Fibroblast of skin of back (primary cell): ENCODE measurements around the gene PITPNB.
A peak's percentile ranks its signal among the peaks of the same experiment; 100 is the strongest.

Source experiments
- DNase-seq: peaks from one replicate; pipeline ENCODE4 v3.0.0-alpha.2; 2013

Gene PITPNB

DNA sequence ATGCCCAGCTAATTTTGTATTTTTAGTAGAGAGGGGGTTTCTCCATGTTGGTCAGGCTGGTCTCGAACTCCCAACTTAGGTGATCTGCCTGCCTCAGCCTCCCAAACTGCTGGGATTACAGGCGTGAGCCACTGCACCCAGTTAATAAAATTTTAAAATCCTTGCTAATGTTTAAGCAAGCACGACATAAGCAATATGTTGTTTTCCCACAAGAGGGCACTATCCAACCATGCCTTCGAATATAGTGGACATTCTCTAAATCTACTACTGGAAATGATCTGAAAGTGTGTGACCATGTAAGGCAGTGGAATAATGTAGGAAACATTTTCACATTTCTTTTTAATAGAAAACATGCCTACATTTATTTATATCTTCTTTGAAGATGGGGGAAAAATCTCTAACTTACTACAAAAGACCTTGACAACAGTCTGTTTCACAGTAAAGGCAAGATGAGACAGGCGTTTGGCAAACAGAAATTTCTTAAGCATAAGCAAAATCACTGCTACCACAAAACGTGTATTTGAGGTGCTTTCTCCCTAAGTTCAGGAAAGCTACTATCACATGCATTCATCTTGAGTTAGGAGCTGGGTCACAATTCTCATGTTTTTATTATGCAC is 38.2 kb downstream of the PITPNB start:
- DNase-seq, result peak; percentile 79

DNA sequence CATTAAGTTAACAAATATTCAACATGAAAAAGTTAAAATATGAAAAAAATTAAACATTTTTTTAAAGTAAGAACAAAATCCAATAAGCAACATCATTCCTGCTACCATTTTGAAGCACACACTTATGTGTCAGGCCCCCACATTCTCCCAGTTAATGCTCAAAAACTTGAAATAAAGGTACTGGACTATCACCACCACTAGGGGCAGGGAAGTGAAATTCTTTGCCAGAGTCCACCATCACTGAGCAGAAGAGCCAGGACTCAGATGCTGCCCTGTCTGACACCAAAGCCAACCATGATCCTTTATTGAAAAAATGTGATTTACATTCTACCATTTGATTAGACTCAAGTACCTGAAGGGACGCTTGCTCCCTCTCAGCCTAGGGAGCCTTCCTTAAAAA is 39.1 kb downstream of the PITPNB start:
- DNase-seq, result peak; percentile 64

DNA sequence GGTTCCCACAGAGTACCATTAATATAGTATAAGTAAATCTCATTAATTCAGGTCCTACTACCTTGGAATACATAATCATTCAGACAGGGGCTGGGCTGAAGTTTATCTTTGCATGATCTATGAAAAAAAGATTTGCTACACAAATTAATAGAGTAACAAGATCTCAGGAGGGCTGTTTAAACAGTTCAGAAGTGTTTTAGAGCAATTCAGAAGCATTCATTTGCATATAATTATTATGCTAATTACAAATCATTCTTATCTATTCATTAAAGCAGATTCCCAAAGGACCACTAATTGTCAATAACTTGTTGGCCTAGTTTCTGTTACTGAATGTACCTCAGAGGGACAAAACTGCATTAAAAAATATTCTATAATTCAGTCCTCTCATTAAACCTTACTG is 40.5 kb downstream of the PITPNB start:
- DNase-seq, result no peak

DNA sequence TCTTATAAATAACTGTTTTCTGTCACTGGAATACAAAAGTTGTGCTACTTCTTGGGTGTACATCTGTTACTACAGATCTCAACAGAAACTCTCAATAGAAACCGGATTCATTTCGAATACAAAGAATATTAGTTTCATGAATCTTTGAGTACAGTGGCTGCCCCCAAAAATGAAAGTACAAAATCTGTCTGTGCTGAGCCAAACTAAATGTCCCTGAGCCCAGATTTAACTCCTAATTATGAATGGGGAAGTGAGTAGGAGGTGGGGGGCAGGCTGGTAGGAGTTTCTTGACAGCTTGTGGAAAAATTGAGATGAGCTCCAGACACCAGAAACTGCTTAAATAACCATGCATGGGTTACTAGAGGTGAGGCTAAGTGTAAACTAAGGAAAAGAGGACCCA is 41.6 kb downstream of the PITPNB start:
- no peak for DNase-seq

DNA sequence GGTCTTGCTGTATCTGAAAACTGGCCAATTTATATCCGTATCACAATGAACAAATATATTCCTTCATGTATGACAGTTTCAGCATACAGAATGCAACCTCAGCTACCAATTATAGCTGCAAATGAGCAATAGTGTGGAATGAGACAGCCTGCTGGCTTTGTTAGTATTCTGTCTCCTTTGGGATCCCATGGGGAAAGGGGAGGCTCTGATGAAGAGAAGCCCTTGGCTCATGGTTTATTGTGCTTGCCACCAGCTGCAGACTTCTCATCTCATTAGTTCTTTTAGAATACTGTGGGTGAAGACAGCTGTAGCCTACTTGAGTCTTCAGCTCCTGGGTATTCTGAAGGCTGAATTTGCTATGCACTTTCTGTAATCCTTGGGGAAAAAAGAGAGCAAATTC is 42.4 kb downstream of the PITPNB start:
- peak; percentile 92 for DNase-seq

DNA sequence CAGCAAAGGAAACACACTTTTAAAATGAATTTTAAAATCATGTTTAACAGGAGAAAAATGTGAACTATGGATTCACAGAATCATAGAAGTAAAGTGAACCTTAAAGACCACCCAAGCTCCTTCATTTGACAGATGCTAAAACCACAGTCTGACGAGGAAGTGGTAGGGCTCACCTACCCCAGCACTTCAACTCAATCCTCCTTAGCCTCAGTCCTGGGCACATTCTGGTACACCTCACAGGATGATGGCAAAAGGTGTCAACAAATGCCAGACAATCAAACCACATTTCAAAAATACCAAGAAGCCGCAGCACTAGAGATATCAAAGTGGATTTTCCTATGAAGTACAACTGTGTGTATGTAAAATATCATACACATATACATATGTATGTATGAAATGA is 43.1 kb downstream of the PITPNB start:
- no peak for DNase-seq

DNA sequence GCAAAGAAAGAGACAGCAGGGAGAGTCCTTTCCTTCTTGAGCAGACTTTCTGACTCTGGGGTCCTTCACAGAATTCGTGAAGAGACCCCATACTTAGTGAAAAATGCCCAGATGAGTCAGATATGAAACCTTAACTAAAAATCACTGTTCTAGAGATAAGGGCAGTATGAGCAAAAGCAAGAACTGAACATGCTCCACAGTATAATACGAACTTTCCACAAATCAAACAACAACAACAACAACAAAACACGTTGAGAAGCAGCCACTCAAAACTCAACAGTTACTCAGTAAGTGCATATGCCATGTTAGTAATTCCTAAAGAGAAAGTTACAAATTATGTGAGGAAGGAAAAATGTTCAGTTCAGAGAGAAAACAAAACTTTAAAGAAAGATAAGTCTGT is 44.3 kb downstream of the PITPNB start:
- no peak for DNase-seq

DNA sequence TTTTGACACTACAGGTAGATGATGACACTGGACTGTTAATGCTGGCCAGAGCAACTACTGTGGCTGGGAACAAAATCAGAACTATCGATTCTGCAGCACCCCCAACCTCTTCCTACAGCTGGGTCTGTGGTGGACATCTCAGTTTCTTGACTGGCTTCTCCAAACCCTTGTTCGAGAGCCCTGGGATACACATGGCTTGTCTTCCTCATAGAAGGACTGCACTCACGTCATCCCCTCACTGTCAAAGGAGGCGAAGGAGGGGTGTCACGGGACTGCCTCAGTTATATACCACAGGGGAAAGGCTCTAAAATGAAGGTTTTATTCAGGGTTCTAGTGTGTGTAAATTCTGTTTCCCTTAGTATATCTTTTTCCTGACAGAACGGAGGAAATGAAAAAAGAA is 44.9 kb downstream of the PITPNB start:
- DNase-seq, result no peak

DNA sequence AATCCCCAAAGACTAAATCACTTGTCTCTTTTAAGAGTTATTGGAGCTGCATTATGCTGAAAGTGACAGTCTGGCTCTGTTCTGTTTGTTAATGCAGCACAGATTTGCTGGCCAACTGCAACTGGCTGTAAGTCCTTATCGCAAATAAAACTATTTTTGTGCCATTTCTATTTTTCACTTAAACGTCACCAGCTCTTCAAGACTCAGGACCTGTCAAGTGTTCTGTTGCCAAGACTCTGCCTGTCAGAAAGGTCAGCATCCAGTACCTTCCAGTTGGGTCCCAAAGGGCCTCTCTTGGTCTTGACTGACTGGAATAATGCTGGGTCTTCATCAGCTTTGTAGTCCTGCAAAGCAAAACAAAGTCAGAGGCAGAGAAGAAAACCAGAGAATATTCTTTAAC is 45.6 kb downstream of the PITPNB start:
- no peak for DNase-seq

DNA sequence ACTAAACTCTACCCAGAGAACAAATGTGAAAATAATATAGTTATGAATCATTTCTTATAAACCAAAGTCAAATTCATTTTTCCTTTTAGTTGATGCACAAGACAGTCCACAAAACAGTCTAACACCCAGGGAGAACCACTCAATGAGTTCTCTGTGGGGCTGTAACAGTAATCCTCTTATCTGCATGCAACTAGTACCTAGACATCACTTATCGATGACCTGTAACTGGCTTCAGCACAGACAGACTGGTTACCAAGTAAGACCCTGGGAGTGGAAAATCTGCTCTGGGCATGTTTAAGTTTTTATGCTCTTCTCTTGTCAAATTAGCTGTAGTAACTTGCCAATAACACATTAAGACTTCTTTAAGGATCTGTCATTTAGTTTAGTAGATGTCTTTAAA is 46.6 kb downstream of the PITPNB start:
- DNase-seq, result no peak

DNA sequence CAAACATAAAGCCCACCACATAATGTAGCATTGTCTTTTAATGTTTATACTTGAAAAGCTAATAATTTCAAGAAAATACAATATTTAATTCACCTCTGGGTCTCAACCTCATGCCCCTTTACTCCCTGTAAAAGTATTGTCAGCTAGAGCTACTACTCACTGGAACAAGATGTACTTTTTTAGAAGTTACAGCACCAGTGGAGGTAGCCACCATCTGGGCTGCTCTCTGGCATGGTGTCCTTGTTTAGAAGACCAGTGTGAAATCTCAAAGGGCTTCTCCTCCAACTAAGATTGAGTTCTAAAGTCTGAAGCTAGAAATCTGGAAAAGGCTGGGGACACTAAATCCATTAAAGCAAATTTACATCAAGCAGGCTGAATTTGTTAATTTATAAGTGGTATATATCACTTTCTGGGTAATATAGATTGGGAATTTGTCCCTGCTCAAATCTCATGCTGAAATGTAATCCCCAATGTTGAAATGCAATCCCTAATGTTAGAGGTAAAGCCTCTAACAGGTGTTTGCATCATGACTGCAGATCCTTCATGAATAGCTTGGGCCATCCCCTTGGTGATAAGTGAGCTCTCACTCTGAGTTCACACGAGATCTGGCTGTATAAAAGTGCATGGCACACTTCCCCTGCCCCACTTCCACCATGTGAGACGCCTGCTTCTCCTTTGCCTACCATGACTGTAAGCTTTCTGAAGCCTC is 47.6 kb downstream of the PITPNB start:
- DNase-seq, result no peak

DNA sequence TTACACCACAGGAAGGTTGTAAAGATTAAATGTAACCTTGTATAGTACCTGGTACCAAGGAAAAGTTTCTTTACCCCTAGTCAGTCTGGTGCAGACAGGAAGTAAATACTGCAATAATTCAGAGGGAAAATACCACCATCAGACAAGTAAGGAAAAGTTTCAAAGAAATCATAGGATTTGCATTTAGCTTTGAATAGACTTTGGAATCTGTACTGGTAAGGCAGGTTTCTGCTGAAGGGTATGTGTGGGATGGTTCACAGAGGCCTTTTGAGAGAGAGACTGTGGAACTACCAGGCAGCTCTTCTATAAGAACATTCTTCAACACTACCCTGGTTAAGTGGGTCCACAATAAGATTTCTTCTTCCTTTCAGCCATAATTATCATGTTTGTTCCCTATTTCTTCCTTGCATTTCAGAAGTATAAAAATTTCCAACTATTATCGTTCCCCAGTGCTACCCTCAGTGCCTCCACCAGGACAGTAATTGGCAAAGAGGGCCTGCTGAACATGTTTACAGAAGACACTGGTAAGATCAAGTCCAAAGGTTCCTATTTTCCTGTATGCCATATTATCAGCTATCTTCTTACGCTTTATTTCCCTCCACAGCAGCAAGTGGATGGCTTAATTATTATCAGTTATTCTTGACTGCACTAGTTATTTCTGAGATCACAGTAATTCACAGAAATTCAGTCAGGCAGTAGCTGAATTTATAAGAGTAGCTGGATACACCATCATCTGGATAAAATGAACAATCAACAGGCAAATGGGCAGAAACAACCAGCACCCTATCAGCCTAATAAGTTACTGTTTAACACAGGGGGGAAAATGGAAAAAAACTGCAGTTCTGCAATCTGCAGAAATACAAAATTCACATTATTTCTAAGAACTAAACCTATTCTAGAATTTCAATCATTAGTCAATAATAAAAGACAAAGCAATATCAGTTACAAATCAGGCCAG is 48.5 kb downstream of the PITPNB start:
- DNase-seq, result no peak

DNA sequence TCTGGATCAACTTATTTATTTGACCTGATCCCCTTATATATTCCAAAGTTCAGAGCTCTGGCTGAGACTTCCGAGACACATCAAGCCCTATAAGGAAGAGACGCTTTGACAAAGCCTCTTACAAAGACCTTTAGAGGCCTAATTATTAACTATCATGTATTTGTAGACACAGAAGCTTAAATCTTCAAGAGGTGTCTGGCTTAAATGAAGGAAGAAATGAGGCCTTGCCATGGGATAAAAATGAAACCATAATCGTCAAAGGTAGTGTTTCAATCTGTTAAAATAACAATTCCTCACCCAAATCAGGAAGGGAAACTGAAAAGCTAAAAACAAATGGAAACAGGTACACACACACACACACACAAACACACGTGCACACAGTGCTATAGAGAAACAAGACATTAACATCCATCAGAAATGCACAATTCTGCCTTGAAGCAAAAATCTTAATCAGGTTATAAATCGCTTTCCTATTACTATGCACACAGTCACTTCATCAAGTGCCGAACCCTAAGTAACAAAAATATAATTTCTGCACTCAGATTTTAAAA is 50.2 kb downstream of the PITPNB start:
- DNase-seq, result no peak

DNA sequence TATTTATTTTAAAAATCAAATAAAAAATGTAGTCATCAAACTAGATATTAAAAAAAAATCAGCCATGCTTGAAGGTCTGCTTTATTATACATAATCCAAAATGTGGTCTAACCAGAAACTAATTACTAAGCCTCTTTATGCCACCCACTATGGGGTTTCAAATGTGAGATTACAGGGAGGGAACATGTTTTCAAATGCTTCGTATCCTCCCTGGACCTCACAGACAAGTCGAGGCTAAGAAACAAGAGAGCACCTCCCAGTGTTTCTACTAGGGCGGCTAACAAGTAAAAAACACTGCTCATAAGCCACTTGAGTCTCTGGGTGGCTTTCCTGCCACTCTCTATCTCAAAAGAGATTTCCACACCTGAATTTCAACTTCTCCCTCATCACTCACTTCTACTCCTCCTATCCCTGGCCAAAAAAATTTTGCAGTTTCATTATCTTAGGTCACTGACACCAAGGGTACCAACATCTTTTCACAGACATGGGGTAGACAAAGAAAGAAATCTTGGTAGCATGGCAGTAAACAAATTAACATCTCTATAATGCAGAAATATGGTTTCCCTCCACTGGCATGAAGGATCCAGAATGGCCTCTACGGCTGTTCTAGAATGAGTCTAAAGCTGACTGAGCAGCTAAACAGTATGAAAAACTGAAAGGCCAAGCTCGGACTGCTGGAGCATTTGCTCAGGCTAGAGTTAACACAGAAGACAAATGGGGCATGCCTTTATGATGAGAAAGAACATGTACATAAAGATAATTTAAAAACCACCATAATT is 50.9 kb downstream of the PITPNB start:
- DNase-seq, result no peak

DNA sequence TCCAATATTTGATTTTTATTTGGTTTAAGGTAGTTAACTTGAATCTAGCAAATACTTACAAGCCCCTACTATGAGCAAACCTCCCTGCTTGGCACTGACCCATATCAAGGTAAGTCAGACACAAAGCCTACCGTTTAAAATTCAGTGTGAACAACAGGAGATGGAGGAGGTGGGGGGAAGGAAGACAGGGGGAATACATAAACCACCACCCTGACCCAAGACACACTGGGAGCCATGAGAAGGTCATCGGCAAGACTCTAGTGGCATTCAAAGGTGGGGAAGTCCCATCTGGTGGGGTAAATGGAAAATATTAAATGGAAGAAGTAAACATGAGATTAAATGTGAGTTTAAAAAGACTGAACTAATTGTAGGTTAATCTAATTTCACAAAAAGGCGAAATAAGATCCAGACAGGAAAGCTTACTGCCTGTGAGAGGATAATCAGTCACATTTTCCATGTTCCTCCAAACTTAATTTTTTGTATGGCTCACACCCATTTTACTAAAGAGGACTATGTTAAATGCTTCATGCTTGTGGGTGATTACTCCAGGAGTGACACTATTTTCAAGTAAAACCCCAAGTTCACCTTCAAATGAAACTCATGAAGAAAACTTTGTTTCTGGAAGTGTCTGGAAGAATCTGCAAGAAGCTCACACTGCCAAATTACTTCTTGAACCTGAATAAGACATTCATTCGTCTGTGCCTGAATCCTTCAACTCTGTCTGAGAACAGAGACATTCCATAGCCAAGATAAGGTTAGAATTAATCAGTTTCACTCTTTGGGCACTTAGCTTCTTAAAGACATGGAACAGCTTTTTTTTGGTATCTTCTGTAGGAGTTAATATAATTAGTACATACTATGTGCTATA is 51.7 kb downstream of the PITPNB start:
- DNase-seq, result peak; percentile 31

DNA sequence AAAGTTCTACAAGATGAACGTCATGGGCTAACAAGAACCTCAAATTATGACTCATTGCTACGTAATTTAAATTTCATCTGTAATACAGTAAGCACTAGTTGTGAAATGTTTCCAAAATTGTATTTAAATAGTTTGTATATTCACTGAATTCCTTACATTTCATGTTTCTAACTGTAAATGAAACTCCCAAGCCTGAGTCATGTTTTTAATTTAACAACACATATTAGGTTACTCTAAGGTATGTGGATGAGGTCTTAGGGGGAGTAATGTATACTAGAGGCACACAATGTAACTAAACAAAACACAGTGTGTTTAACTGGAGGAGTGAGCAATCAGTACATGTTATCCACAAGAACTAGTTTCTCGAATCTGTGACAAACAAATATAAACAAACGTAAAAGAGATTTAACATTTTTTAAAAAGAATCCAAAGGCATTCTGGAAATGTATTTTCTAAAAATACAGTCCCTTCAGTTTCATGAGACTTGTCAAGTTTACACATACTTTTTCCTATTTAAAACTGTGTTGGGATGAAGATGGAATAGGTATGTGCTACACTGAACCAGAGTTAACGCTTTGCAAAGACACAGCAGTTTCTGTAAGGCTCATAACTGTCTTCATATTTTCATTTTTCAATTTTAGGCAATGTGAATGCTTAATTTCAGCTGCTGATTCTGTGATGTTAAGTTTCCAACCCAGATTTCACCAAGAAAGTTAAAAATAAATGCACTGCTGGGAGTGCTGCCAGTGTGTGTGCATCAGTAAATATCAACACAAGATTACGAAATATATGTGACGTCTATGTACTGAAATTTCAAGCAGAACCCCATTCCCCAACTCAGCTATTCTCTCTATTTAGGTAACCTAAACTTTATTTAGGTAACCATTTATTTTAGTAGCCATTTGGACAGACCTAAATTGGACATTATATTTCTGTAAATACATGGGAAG is 52.6 kb downstream of the PITPNB start:
- DNase-seq, result peak; percentile 96

DNA sequence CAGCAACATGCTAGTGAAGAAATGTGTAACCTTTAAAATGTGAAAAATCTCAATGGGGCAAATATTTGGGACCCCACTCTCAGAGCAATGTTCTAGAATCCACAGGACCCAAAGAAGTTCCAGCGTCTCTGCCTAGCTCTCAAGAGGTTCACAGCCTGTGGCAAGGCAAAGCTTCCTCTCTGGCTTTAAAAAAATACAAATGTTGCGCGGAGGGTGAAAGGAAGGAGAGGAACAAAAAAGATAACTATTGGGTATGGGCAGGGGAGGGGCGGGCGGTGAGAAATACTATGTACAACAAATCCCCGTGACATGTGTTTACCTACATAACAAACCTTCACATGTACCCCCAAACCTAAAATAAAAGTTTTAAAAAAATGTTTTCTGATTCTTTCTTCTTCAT is 53.6 kb downstream of the PITPNB start:
- no peak for DNase-seq

DNA sequence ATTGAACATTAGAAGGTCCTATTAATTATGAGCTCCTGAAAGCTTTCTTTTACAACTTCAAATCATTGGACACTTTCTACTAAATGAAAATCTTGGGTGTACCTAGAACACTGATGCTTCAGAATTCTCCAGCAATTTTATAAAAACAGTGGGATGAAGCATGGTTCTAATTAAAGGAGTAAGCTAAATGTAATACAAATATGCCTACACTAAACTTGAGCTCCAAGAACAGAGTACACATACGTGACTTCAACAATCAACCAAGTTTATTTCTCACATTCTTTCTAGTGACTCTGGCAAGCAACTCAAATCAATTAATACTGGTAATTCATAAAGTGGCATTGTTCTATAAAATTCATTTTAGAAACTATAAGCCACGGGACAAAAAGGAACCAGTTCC is 55.5 kb downstream of the PITPNB start:
- no peak for DNase-seq

DNA sequence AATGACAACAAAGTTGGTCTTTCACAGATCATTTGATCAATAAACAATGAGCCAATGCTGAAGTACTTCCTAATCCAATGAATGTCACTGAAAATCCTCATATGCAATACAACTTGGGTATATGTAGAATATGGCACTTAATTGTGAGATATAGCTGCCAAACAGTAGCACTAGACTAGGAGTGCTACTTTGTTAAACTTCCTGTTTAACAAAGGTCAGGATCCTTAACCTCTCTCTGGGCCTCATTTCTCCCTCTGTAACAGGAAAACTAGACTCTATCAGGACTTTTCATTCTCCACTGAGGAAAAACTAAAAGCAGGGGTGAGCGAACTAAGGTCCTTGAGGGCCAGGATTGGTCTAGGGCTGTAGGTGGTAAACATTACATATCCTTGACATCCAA is 56.1 kb downstream of the PITPNB start:
- DNase-seq, result no peak

DNA sequence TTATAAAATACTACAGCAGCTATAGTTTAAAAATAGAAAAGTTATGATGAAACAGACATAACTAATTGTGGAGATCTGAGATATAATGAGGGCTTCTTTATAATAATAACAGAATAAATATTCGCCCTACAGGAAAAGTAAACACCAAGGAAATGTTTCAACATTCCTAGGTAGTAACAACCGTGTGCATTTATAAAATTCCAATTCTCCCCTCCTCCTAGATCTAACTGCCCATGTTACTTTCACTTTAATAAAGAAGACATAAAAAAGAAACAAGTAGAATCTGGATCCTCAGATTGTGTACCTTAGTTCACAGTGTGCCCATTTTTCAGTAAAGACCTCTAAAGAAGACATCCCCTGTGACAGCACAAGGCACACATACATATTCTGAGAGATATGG is 59.7 kb downstream of the PITPNB start:
- peak; percentile 34 for DNase-seq
